ENCODE measurements around the gene ZBTB18.

The ZBTB18 gene

DNA sequence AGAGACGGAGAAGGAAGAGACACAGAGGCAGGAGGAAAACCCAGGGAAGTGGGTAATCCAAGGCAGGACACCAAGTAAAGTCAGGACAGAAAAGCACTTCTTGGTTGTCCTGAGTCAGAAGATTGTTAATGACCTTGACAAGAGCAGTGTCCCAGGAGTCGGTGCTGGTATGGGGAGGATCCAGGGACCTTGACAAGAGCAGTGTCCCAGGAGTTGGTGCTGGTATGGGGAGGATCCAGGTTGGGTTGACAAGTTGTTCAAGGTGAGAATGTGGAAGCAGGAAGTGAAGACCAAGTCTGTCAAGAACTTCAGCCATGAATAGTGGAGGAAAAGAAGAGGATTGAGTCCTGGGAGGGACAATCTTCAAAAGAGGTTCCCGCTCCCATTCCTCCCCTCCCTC, 31.9 kb downstream of the ZBTB18 start:
- ChIA-PET CTCF (no interaction called here), POLR2A (no interaction called here)
- no peak for DNase-seq (ENCODE audit: extremely low spot score)
- no peak for TF ChIP-seq CTCF (IDR thresholded peaks at IDR 0.05; ENCODE audit: control extremely low read depth, extremely low read depth, low read depth, missing control alignments)

DNA sequence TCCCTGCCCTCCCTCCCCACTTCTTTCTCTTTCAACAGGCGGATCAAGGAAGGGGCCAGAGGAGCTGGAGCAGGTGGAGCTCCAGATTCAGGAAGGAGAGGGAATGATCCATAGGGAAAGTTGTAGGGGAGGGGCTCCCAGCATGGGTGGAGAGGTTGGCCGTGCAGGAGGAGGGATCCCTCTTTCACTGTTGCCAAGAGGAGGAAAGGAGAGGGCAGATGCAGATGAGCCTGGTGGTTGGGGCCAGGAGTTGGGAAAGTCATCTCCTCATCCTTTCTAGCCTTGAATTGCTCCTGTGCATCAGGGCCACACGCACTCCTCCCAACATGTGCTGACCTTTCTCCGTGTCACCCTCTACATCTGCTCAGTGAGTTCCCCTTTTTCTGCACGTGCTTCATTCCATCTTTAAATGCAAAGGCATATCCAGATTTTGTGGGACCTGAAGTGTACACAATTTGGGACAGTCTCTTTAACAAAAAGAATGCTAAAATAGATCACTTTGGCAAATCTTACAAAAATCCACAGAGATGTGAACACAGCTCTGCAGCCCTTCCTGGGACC, 32.4 kb downstream of the ZBTB18 start:
- no peak for DNase-seq (ENCODE audit: extremely low spot score)
- no peak for TF ChIP-seq CTCF (IDR thresholded peaks at IDR 0.05; ENCODE audit: control extremely low read depth, extremely low read depth, low read depth, missing control alignments)
- POLR2A ChIA-PET = no interaction called here
- CTCF ChIA-PET = no interaction called here

DNA sequence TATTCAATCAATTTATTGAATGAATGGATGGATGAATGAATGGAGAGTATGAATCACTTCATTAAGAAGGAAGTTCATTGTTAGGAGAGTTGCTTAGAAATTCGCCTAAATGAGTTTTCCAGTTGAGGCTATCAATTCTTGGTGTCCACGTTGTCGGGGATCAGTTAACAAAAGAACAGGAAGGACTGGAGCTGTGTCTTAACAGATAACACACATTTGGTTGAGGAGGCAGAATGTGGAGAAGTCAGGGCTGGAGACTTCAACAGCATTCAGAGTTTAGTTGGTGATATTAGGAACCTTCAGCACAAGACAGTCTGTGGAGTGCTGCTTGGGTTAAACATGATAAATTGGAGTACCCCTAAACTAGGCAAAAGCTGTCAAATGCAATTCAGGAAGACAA, 33.7 kb downstream of the ZBTB18 start:
- CTCF ChIA-PET = no interaction called here
- DNase-seq (ENCODE audit: extremely low spot score) = no peak
- POLR2A ChIA-PET = no interaction called here
- TF ChIP-seq CTCF (IDR thresholded peaks at IDR 0.05; ENCODE audit: control extremely low read depth, extremely low read depth, low read depth, missing control alignments) = no peak

DNA sequence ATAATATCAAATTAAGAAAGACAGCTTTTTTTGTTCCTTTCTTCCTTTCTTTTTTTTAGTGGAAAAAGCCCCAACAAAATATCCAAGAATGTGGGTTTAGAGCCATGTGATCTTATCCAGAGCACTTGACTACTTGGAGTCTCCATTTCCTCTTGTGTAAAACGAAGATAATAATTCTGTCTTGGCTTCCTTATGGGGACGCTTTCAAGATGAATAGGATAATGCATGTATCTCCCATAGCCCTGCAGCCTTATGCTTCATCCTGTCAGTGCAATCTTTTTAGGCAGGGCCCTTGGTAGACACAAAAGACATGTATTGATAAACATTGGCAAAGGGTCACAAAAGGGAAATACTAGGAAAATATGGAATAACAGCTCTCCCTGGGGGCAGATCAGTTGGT, 34.8 kb downstream of the ZBTB18 start:
- ChIA-PET CTCF (interaction anchor here (1.1 kb wide), 1 partner anchor 211 kb away, joined by 3 read pairs; no protein-coding TSS in a partner anchor), POLR2A (no interaction called here)
- TF ChIP-seq CTCF (IDR thresholded peaks at IDR 0.05; ENCODE audit: control extremely low read depth, extremely low read depth, low read depth, missing control alignments) = no peak
- DNase-seq (ENCODE audit: extremely low spot score) = no peak

- TF ChIP-seq CTCF (IDR thresholded peaks at IDR 0.05; ENCODE audit: control extremely low read depth, extremely low read depth, low read depth, missing control alignments) = no peak
- DNase-seq (ENCODE audit: extremely low spot score) = no peak
- ChIA-PET POLR2A (no interaction called here), CTCF (no interaction called here)
These were observed 36.0 kb downstream of the ZBTB18 start for GRCh38 chr1:244087021-244087560.

- no peak for DNase-seq (ENCODE audit: extremely low spot score)
- CTCF ChIA-PET = interaction anchor here (1.1 kb wide), 1 partner anchor 9 kb away, joined by 3 read pairs; no protein-coding TSS in a partner anchor
- TF ChIP-seq CTCF (IDR thresholded peaks at IDR 0.05; ENCODE audit: control extremely low read depth, extremely low read depth, low read depth, missing control alignments) = no peak
- POLR2A ChIA-PET = no interaction called here
These were observed 36.5 kb downstream of the ZBTB18 start for GRCh38 chr1:244087611-244088010.

Data from GM10248 (cell line).